Esophagus (tissue), 2 donors: ENCODE results near the gene CCNG2. TPM values are rescaled to one million over a fixed set of nuclear protein-coding genes. Genes with fewer than 3 reads are reported as not detected.
A peak's percentile ranks its signal among the peaks of the same experiment; 100 is the strongest.

Experiments used
- H3K27ac ChIP-seq, 2 donors: one replicate each; pipeline ENCODE4 v1.5.1; 2013; ENCODE audit warnings: low read depth in 2 of 2, mild to moderate bottlenecking in 2 of 2, inconsistent platforms in 1 of 2, low read length in 1 of 2, moderate library complexity in 1 of 2
- H3K27me3 ChIP-seq, 2 donors: one replicate each; pipeline ENCODE4 v1.6.1; 2013; ENCODE audit warnings: low read length in 2 of 2, control low read depth in 1 of 2, mild to moderate bottlenecking in 1 of 2; ENCODE audit not compliant: insufficient read depth in 2 of 2, control insufficient read depth in 1 of 2
- H3K36me3 ChIP-seq, 2 donors: one replicate each; pipeline ENCODE4 v1.6.1; 2013; ENCODE audit warnings: low read length in 1 of 2; ENCODE audit not compliant: control insufficient read depth in 2 of 2, insufficient read depth in 2 of 2
- H3K4me1 ChIP-seq, 2 donors: one replicate each; pipeline ENCODE4 v1.6.1; 2013; ENCODE audit warnings: low read length in 1 of 2; ENCODE audit not compliant: control insufficient read depth in 2 of 2, insufficient read depth in 2 of 2
- H3K4me3 ChIP-seq, 2 donors: one replicate each; pipeline ENCODE4 v1.5.1; 2013; ENCODE audit warnings: low read length in 2 of 2, mild to moderate bottlenecking in 2 of 2, low read depth in 1 of 2, moderate library complexity in 1 of 2
- H3K9me3 ChIP-seq, 2 donors: one replicate each; pipeline ENCODE4 v1.6.1; 2013; ENCODE audit warnings: mild to moderate bottlenecking in 2 of 2, low read depth in 1 of 2, low read length in 1 of 2, moderate library complexity in 1 of 2; ENCODE audit not compliant: control insufficient read depth in 2 of 2, insufficient read depth in 1 of 2
- WGBS, 2 donors: extraction: QIAGEN DNeasy Blood & Tissue Kit; methylation state at CpG; one replicate each; pipeline ENCODE4 v1.1.7; 2013; 5-methylcytosine and 5-hydroxymethylcytosine counted together
- polyA plus RNA-seq, 2 donors: library from polyadenylated mRNA; stranded (reverse); fragments of 200-250 nt; gene quantifications; one replicate each; pipeline ENCODE4 v1.2.3, GENCODE V29; 2013
- donor health status: healthy with polysubstance abuse.
- donor health status: Bipolar disorder and iron deficiency.

Gene CCNG2
- polyA plus RNA-seq, 2 donors: 64.9 to 134 TPM

GRCh38 chr4:77169481-77169880 lies 12.5 kb downstream of the CCNG2 start:
- 36 to 42% methylated on average over 3 of the region's 3 CpGs for WGBS, 2 donors
- Histone ChIP-seq H3K4me3 (no peak overlapping the region), H3K27me3 (no peaks in the 10 kb centered on the region), H3K4me1 (no peaks in the 10 kb centered on the region), H3K36me3 (peaks cover 0 to 2% of the 10 kb centered on the region in 2 donors), H3K9me3 (no peaks in the 10 kb centered on the region), H3K27ac (no peak overlapping the region)

- no peak overlapping the region for H3K4me3 ChIP-seq
- no peaks in the 10 kb centered on the region for H3K27me3 ChIP-seq
- H3K36me3 ChIP-seq: peaks cover 0 to 2% of the 10 kb centered on the region in 2 donors
- no peaks in the 10 kb centered on the region for H3K9me3 ChIP-seq
- WGBS, 2 donors: 67 to 77% methylated on average over 4 of the region's 4 CpGs
- H3K4me1 ChIP-seq: no peaks in the 10 kb centered on the region
- no peak overlapping the region for H3K27ac ChIP-seq
Observed at GRCh38 chr4:77170926-77171325, 13.9 kb downstream of the CCNG2 start.

GRCh38 chr4:77172336-77172735 lies 15.3 kb downstream of the CCNG2 start:
- no peak overlapping the region for H3K27ac ChIP-seq
- no peaks in the 10 kb centered on the region for H3K27me3 ChIP-seq
- H3K36me3 ChIP-seq: peaks cover 0 to 2% of the 10 kb centered on the region in 2 donors
- H3K4me1 ChIP-seq: no peaks in the 10 kb centered on the region
- H3K4me3 ChIP-seq: no peak overlapping the region
- WGBS, 2 donors: 20 to 43% methylated on average over 3 of the region's 3 CpGs
- H3K9me3 ChIP-seq: no peaks in the 10 kb centered on the region

- no peaks in the 10 kb centered on the region for H3K27me3 ChIP-seq
- no peaks in the 10 kb centered on the region for H3K36me3 ChIP-seq
- no peak overlapping the region for H3K4me3 ChIP-seq
- H3K4me1 ChIP-seq: no peaks in the 10 kb centered on the region
- H3K9me3 ChIP-seq: no peaks in the 10 kb centered on the region
- no peak overlapping the region for H3K27ac ChIP-seq
- WGBS, 2 donors: 68 to 74% methylated on average over 3 of the region's 3 CpGs
Observed at GRCh38 chr4:77174426-77174825, 17.4 kb downstream of the CCNG2 start.

GRCh38 chr4:77175201-77175611 lies 18.2 kb downstream of the CCNG2 start:
- Histone ChIP-seq H3K27me3 (no peaks in the 10 kb centered on the region), H3K36me3 (no peaks in the 10 kb centered on the region), H3K4me3 (no peak overlapping the region), H3K4me1 (no peaks in the 10 kb centered on the region), H3K9me3 (no peaks in the 10 kb centered on the region), H3K27ac (peak overlapping the region in 1 of 2 donors; percentile 40)
- 39 to 58% methylated on average over 3 of the region's 3 CpGs for WGBS, 2 donors

- WGBS, 2 donors: 40 to 49% methylated on average over 6 of the region's 6 CpGs
- Histone ChIP-seq H3K27me3 (no peaks in the 10 kb centered on the region), H3K36me3 (no peaks in the 10 kb centered on the region), H3K4me1 (no peaks in the 10 kb centered on the region), H3K27ac (peak overlapping the region in 1 of 2 donors; percentile 50), H3K9me3 (no peaks in the 10 kb centered on the region), H3K4me3 (no peak overlapping the region)
Observed at GRCh38 chr4:77176640-77177039, 19.6 kb downstream of the CCNG2 start.

GRCh38 chr4:77177199-77177598 lies 20.2 kb downstream of the CCNG2 start:
- H3K4me3 ChIP-seq: no peak overlapping the region
- no peaks in the 10 kb centered on the region for H3K27me3 ChIP-seq
- no peaks in the 10 kb centered on the region for H3K4me1 ChIP-seq
- WGBS, 2 donors: 45 to 59% methylated on average over 3 of the region's 3 CpGs
- peak overlapping the region in 1 of 2 donors; percentile 73 for H3K27ac ChIP-seq
- H3K36me3 ChIP-seq: no peaks in the 10 kb centered on the region
- no peaks in the 10 kb centered on the region for H3K9me3 ChIP-seq

GRCh38 chr4:77178560-77178959 lies 21.6 kb downstream of the CCNG2 start:
- Histone ChIP-seq H3K4me1 (no peaks in the 10 kb centered on the region), H3K9me3 (no peaks in the 10 kb centered on the region), H3K4me3 (no peak overlapping the region), H3K27me3 (no peaks in the 10 kb centered on the region), H3K27ac (no peak overlapping the region), H3K36me3 (no peaks in the 10 kb centered on the region)
- WGBS, 2 donors: 58 to 64% methylated on average over 2 of the region's 2 CpGs

GRCh38 chr4:77179519-77179918 lies 22.5 kb downstream of the CCNG2 start:
- H3K4me3 ChIP-seq: no peak overlapping the region
- no peak overlapping the region for H3K27ac ChIP-seq
- H3K9me3 ChIP-seq: no peaks in the 10 kb centered on the region
- H3K4me1 ChIP-seq: no peaks in the 10 kb centered on the region
- no peaks in the 10 kb centered on the region for H3K27me3 ChIP-seq
- no peaks in the 10 kb centered on the region for H3K36me3 ChIP-seq

GRCh38 chr4:77181720-77182119 lies 24.7 kb downstream of the CCNG2 start:
- H3K27me3 ChIP-seq: no peaks in the 10 kb centered on the region
- no peaks in the 10 kb centered on the region for H3K9me3 ChIP-seq
- no peaks in the 10 kb centered on the region for H3K4me1 ChIP-seq
- no peak overlapping the region for H3K27ac ChIP-seq
- H3K4me3 ChIP-seq: no peak overlapping the region
- H3K36me3 ChIP-seq: no peaks in the 10 kb centered on the region
- 69 to 85% methylated on average over 4 of the region's 4 CpGs for WGBS, 2 donors
